Measurements from ENCODE around the gene EHD3. TPM values are rescaled to one million over a fixed set of nuclear protein-coding genes. Genes with fewer than 3 reads are reported as not detected.

The EHD3 gene
- polyA plus RNA-seq, 1 donor from 2014 or later = 3.5 TPM

DNA sequence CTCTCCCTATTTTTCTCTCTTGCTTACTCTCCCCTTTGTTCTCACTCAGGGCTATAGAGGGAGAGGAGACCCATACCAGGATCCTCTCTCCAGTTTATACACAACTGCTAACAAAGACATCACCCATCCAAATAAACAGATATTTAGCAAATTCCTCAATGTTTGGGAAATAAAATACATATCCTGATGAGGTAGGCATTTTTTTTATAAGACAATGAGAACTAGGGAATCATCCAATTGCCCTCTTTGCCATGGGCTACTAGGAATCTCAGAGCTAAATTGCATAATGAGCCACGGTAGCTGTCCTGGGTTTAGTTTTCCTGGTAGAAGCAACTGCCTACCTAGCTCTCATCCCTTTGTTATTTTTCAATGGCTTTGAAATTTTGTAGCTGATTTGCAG, 43.8 kb upstream of the EHD3 start:
- no peak overlapping the region for H3K4me2 ChIP-seq (ENCODE audit: low read length)
- H3K36me3 ChIP-seq (ENCODE audit: insufficient read depth, low read length) = no peaks in the 10 kb centered on the region
- H3K79me2 ChIP-seq (replicated peaks; ENCODE audit: insufficient read depth, low read length) = no peaks in the 10 kb centered on the region
- H3K9ac ChIP-seq (ENCODE audit: low read length) = no peak overlapping the region
- H3K27me3 ChIP-seq (ENCODE audit: insufficient read depth, low read depth, low read length) = no peaks in the 10 kb centered on the region
- H3K9me3 ChIP-seq (ENCODE audit: low read length) = no peaks in the 10 kb centered on the region
- no peak for TF ChIP-seq POLR2AphosphoS5 (IDR thresholded peaks at IDR 0.05)
- TF ChIP-seq, protein P1, sequence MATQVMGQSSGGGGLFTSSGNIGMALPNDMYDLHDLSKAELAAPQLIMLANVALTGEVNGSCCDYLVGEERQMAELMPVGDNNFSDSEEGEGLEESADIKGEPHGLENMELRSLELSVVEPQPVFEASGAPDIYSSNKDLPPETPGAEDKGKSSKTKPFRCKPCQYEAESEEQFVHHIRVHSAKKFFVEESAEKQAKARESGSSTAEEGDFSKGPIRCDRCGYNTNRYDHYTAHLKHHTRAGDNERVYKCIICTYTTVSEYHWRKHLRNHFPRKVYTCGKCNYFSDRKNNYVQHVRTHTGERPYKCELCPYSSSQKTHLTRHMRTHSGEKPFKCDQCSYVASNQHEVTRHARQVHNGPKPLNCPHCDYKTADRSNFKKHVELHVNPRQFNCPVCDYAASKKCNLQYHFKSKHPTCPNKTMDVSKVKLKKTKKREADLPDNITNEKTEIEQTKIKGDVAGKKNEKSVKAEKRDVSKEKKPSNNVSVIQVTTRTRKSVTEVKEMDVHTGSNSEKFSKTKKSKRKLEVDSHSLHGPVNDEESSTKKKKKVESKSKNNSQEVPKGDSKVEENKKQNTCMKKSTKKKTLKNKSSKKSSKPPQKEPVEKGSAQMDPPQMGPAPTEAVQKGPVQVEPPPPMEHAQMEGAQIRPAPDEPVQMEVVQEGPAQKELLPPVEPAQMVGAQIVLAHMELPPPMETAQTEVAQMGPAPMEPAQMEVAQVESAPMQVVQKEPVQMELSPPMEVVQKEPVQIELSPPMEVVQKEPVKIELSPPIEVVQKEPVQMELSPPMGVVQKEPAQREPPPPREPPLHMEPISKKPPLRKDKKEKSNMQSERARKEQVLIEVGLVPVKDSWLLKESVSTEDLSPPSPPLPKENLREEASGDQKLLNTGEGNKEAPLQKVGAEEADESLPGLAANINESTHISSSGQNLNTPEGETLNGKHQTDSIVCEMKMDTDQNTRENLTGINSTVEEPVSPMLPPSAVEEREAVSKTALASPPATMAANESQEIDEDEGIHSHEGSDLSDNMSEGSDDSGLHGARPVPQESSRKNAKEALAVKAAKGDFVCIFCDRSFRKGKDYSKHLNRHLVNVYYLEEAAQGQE (IDR thresholded peaks at IDR 0.05; ENCODE audit: borderline replicate concordance) = no peak
- TF ChIP-seq EZH2 (IDR thresholded peaks at IDR 0.05; ENCODE audit: borderline replicate concordance, insufficient read depth, low read length, poor library complexity, severe bottlenecking) = no peak
- TF ChIP-seq, protein P2, sequence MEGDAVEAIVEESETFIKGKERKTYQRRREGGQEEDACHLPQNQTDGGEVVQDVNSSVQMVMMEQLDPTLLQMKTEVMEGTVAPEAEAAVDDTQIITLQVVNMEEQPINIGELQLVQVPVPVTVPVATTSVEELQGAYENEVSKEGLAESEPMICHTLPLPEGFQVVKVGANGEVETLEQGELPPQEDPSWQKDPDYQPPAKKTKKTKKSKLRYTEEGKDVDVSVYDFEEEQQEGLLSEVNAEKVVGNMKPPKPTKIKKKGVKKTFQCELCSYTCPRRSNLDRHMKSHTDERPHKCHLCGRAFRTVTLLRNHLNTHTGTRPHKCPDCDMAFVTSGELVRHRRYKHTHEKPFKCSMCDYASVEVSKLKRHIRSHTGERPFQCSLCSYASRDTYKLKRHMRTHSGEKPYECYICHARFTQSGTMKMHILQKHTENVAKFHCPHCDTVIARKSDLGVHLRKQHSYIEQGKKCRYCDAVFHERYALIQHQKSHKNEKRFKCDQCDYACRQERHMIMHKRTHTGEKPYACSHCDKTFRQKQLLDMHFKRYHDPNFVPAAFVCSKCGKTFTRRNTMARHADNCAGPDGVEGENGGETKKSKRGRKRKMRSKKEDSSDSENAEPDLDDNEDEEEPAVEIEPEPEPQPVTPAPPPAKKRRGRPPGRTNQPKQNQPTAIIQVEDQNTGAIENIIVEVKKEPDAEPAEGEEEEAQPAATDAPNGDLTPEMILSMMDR (IDR thresholded peaks at IDR 0.05; ENCODE audit: poor library complexity, severe bottlenecking) = no peak
- no peak for TF ChIP-seq RAD21 (conservative IDR thresholded peaks at IDR 0.05)
- TF ChIP-seq TAF1 (IDR thresholded peaks at IDR 0.05; ENCODE audit: low read depth) = no peak
- no peak for TF ChIP-seq MXI1 (conservative IDR thresholded peaks at IDR 0.05; ENCODE audit: poor library complexity, severe bottlenecking)
- TF ChIP-seq EP300 (conservative IDR thresholded peaks at IDR 0.05; ENCODE audit: poor library complexity, severe bottlenecking) = no peak
- TF ChIP-seq SMC3 (conservative IDR thresholded peaks at IDR 0.05; ENCODE audit: poor library complexity) = no peak
- H3K9me2 ChIP-seq (ENCODE audit: insufficient read depth, low read length) = no peaks in the 10 kb centered on the region
- H3F3A ChIP-seq (ENCODE audit: insufficient read depth, low read length, poor library complexity, severe bottlenecking) = no peaks in the 10 kb centered on the region
- no peak overlapping the region for H2AFZ ChIP-seq (ENCODE audit: low read depth, low read length)
- no peak overlapping the region for H3K27ac ChIP-seq (ENCODE audit: low read length)
- H4K20me1 ChIP-seq (ENCODE audit: insufficient read depth) = no peaks in the 10 kb centered on the region
- no peak overlapping the region for H3K4me3 ChIP-seq (ENCODE audit: low read length)

DNA sequence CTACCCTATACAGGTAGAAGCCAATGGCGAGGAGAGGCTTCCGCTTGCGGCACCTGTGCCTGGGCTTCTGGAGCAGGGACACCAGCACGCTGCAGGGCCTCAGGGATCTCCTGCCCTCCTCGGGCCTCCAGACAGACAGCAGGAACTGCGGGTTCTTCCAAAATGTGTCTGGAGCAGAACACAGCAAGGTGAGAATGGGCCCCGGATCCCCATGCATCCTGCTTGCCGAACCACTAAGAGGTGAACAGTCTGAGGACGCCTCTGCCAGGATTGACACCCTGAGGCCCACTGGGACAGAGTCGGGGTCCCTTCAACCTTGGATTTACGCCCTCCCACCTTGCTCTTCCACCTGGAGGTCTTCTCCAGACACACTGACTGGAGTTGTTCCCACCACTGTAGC, 42.0 kb upstream of the EHD3 start:
- Histone ChIP-seq H2AFZ (ENCODE audit: low read depth, low read length) (no peak overlapping the region), H3K4me2 (ENCODE audit: low read length) (no peak overlapping the region), H3K4me3 (ENCODE audit: low read length) (no peak overlapping the region), H3K27me3 (ENCODE audit: insufficient read depth, low read depth, low read length) (no peaks in the 10 kb centered on the region), H3K9me3 (ENCODE audit: low read length) (no peaks in the 10 kb centered on the region), H3F3A (ENCODE audit: insufficient read depth, low read length, poor library complexity, severe bottlenecking) (no peaks in the 10 kb centered on the region), H3K9ac (ENCODE audit: low read length) (no peak overlapping the region), H4K20me1 (ENCODE audit: insufficient read depth) (no peaks in the 10 kb centered on the region), H3K36me3 (ENCODE audit: insufficient read depth, low read length) (no peaks in the 10 kb centered on the region), H3K27ac (ENCODE audit: low read length) (no peak overlapping the region), H3K79me2 (replicated peaks; ENCODE audit: insufficient read depth, low read length) (no peaks in the 10 kb centered on the region), H3K9me2 (ENCODE audit: insufficient read depth, low read length) (no peaks in the 10 kb centered on the region)
- no peak for TF ChIP-seq SMC3 (conservative IDR thresholded peaks at IDR 0.05; ENCODE audit: poor library complexity)

DNA sequence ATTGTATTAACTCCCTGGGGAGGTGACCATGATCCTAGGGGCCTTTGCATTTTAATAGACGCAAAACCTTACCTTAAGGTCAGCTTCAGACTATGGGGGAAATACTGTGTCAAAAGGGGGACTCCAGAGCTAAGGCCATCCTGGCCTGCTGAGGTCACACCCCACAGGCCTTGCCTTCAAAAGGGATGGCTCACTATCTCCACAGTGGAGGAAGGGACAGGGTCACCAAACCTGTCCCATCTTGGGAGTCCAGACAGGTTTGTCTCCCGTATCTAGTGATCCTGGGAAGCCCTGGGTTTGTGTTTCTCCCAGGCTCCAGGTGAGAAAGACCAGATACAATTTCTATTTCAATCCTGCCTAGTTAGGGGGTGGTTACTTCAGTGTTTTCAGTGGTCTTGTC, 41.6 kb upstream of the EHD3 start:
- Histone ChIP-seq H3K27ac (ENCODE audit: low read length) (no peak overlapping the region), H3K4me3 (ENCODE audit: low read length) (no peak overlapping the region), H3K4me2 (ENCODE audit: low read length) (no peak overlapping the region), H3K9me2 (ENCODE audit: insufficient read depth, low read length) (no peaks in the 10 kb centered on the region), H3K27me3 (ENCODE audit: insufficient read depth, low read depth, low read length) (no peaks in the 10 kb centered on the region), H2AFZ (ENCODE audit: low read depth, low read length) (no peak overlapping the region), H3K36me3 (ENCODE audit: insufficient read depth, low read length) (no peaks in the 10 kb centered on the region), H3K9me3 (ENCODE audit: low read length) (no peaks in the 10 kb centered on the region), H3K9ac (ENCODE audit: low read length) (no peak overlapping the region), H3K79me2 (replicated peaks; ENCODE audit: insufficient read depth, low read length) (no peaks in the 10 kb centered on the region), H3F3A (ENCODE audit: insufficient read depth, low read length, poor library complexity, severe bottlenecking) (no peaks in the 10 kb centered on the region), H4K20me1 (ENCODE audit: insufficient read depth) (no peaks in the 10 kb centered on the region)
- TF ChIP-seq, protein P1 (IDR thresholded peaks at IDR 0.05; ENCODE audit: borderline replicate concordance) = no peak
- TF ChIP-seq RAD21 (conservative IDR thresholded peaks at IDR 0.05) = no peak
- TF ChIP-seq POLR2AphosphoS5 (IDR thresholded peaks at IDR 0.05) = no peak
- TF ChIP-seq, protein P2 (IDR thresholded peaks at IDR 0.05; ENCODE audit: poor library complexity, severe bottlenecking) = no peak
- no peak for TF ChIP-seq SMC3 (conservative IDR thresholded peaks at IDR 0.05; ENCODE audit: poor library complexity)
- no peak for TF ChIP-seq EP300 (conservative IDR thresholded peaks at IDR 0.05; ENCODE audit: poor library complexity, severe bottlenecking)

Measured in neural cell (in vitro differentiated cells).